Activated CD8-positive, alpha-beta T cell treated with anti-CD3 and anti-CD28 coated beads, Interleukin-2, amount 10 ng/mL, durations not matched to agents 7 days and 5 days (primary cell): ENCODE data around the gene ANKFY1. TPM values are rescaled to one million over a fixed set of nuclear protein-coding genes. Genes with fewer than 3 reads are reported as not detected.

Experiments used
- ATAC-seq: fragments of 150-1000 bp; cut with Tn5 transposase; one replicate; pipeline ENCODE4 v1.10.0; 2021; ENCODE audit warnings: moderate library complexity
- CTCF ChIA-PET: fragments of 350-600 bp; sonication (Branson Sonifier 250); formaldehyde crosslinking; loops from one replicate; lab custom pipeline; 2021; ENCODE audit warnings: antibody characterized with exemption; lab: Charles Lee
- POLR2A ChIA-PET: fragments of 350-600 bp; sonication (Branson Sonifier 250); formaldehyde crosslinking; loops from one replicate; lab custom pipeline; 2021; ENCODE audit warnings: antibody characterized with exemption; lab: Charles Lee
- DNase-seq: peaks from one replicate; pipeline ENCODE4 v3.0.0-alpha.2; 2020
- H3K27ac Mint-ChIP-seq: one replicate; pipeline ENCODE4 v1.8.0; 2021; ENCODE audit warnings: mild to moderate bottlenecking, mixed read lengths
- H3K27me3 Mint-ChIP-seq: one replicate; pipeline ENCODE4 v1.8.0; 2021; ENCODE audit warnings: low read depth, mixed read lengths
- H3K36me3 Mint-ChIP-seq: one replicate; pipeline ENCODE4 v1.8.0; 2021; ENCODE audit warnings: low read depth, mixed read lengths
- H3K4me1 Mint-ChIP-seq: one replicate; pipeline ENCODE4 v1.8.0; 2021; ENCODE audit warnings: low read depth, mixed read lengths
- H3K4me3 Mint-ChIP-seq: one replicate; pipeline ENCODE4 v1.8.0; 2021; ENCODE audit warnings: mild to moderate bottlenecking, mixed read lengths
- H3K9me3 Mint-ChIP-seq: one replicate; pipeline ENCODE4 v1.8.0; 2022; ENCODE audit warnings: mixed read lengths; ENCODE audit not compliant: insufficient read depth
- total RNA-seq, 2 experiments: library from RNA; stranded (reverse); gene quantifications; one replicate each; pipeline ENCODE4 v1.2.3, GENCODE V29; 2021

The ANKFY1 gene
- total RNA-seq, 2 experiments from 2014 or later = 78.9 to 81.9 TPM

- Mint-ChIP-seq H3K27me3 (no peaks in the 10 kb centered on the region), H3K27ac (no peak overlapping the region), H3K36me3 (peaks cover 21% of the 10 kb centered on the region), H3K9me3 (no peaks in the 10 kb centered on the region), H3K4me1 (no peaks in the 10 kb centered on the region), H3K4me3 (no peak overlapping the region)
- ChIA-PET POLR2A (no interaction called here), CTCF (interaction anchor here (0.7 kb wide), 1 partner anchor 13 kb away, joined by 3 read pairs; no protein-coding TSS in a partner anchor)
- no peak for DNase-seq
- ATAC-seq = no peak
Observed at GRCh38 chr17:4293572-4293971, 29.8 kb upstream of the ANKFY1 start.

GRCh38 chr17:4287710-4288109, 23.9 kb upstream of the ANKFY1 start:
- H3K36me3 Mint-ChIP-seq = peaks cover 19% of the 10 kb centered on the region
- no peaks in the 10 kb centered on the region for H3K4me1 Mint-ChIP-seq
- CTCF ChIA-PET = no interaction called here
- DNase-seq (no peak), ATAC-seq (no peak)
- POLR2A ChIA-PET = no interaction called here
- H3K9me3 Mint-ChIP-seq = no peaks in the 10 kb centered on the region
- no peaks in the 10 kb centered on the region for H3K27me3 Mint-ChIP-seq
- no peak overlapping the region for H3K27ac Mint-ChIP-seq
- H3K4me3 Mint-ChIP-seq = no peak overlapping the region

- peaks cover 2% of the 10 kb centered on the region for H3K4me1 Mint-ChIP-seq
- H3K27ac Mint-ChIP-seq = no peak overlapping the region
- H3K9me3 Mint-ChIP-seq = no peaks in the 10 kb centered on the region
- H3K36me3 Mint-ChIP-seq = peaks cover 38% of the 10 kb centered on the region
- no peaks in the 10 kb centered on the region for H3K27me3 Mint-ChIP-seq
- ChIA-PET POLR2A (no interaction called here), CTCF (no interaction called here)
- DNase-seq (no peak), ATAC-seq (no peak)
- no peak overlapping the region for H3K4me3 Mint-ChIP-seq
Observed at GRCh38 chr17:4276514-4276913, 12.7 kb upstream of the ANKFY1 start.

GRCh38 chr17:4272972-4273368, 9.2 kb upstream of the ANKFY1 start:
- H3K36me3 Mint-ChIP-seq = peaks cover 37% of the 10 kb centered on the region
- no peaks in the 10 kb centered on the region for H3K9me3 Mint-ChIP-seq
- no peak for DNase-seq
- ChIA-PET POLR2A (no interaction called here), CTCF (interaction anchor here (1.0 kb wide), 3 partner anchors 10 to 146 kb away, joined by 3 read pairs; partner anchors contain the start of gene ANKFY1)
- no peak overlapping the region for H3K4me3 Mint-ChIP-seq
- H3K4me1 Mint-ChIP-seq = peaks cover 2% of the 10 kb centered on the region
- no peaks in the 10 kb centered on the region for H3K27me3 Mint-ChIP-seq
- ATAC-seq = no peak
- H3K27ac Mint-ChIP-seq = no peak overlapping the region

GRCh38 chr17:4272213-4272971, 8.6 kb upstream of the ANKFY1 start:
- no peak for DNase-seq
- Mint-ChIP-seq H3K4me3 (no peak overlapping the region), H3K9me3 (no peaks in the 10 kb centered on the region), H3K27ac (no peak overlapping the region), H3K4me1 (peaks cover 2% of the 10 kb centered on the region), H3K27me3 (no peaks in the 10 kb centered on the region), H3K36me3 (peaks cover 37% of the 10 kb centered on the region)
- no peak for ATAC-seq
- POLR2A ChIA-PET = no interaction called here
- CTCF ChIA-PET = interaction anchor here (1.0 kb wide), 3 partner anchors 9 to 147 kb away, joined by 3 read pairs; partner anchors contain the start of gene ANKFY1

GRCh38 chr17:4270736-4271135, 7.0 kb upstream of the ANKFY1 start:
- ATAC-seq (no peak), DNase-seq (no peak)
- ChIA-PET CTCF (no interaction called here), POLR2A (no interaction called here)
- Mint-ChIP-seq H3K9me3 (no peaks in the 10 kb centered on the region), H3K4me1 (peaks cover 1% of the 10 kb centered on the region), H3K27me3 (no peaks in the 10 kb centered on the region), H3K36me3 (peaks cover 28% of the 10 kb centered on the region), H3K27ac (no peak overlapping the region), H3K4me3 (no peak overlapping the region)

- no peaks in the 10 kb centered on the region for H3K27me3 Mint-ChIP-seq
- DNase-seq = no peak
- CTCF ChIA-PET = no interaction called here
- H3K9me3 Mint-ChIP-seq = no peaks in the 10 kb centered on the region
- POLR2A ChIA-PET = no interaction called here
- ATAC-seq = no peak
- no peak overlapping the region for H3K27ac Mint-ChIP-seq
- peaks cover 27% of the 10 kb centered on the region for H3K36me3 Mint-ChIP-seq
- H3K4me1 Mint-ChIP-seq = peaks cover 5% of the 10 kb centered on the region
- no peak overlapping the region for H3K4me3 Mint-ChIP-seq
Observed at GRCh38 chr17:4269915-4270314, 6.1 kb upstream of the ANKFY1 start.

GRCh38 chr17:4267402-4267801, 3.6 kb upstream of the ANKFY1 start:
- ATAC-seq (no peak), DNase-seq (no peak)
- Mint-ChIP-seq H3K36me3 (peaks cover 27% of the 10 kb centered on the region), H3K27ac (no peak overlapping the region), H3K4me3 (no peak overlapping the region), H3K9me3 (no peaks in the 10 kb centered on the region), H3K27me3 (no peaks in the 10 kb centered on the region), H3K4me1 (peaks cover 22% of the 10 kb centered on the region)
- ChIA-PET CTCF (interaction anchor here (1.1 to 1.7 kb wide), 2 partner anchors 9 to 20 kb away, joined by 4 to 6 read pairs; no protein-coding TSS in a partner anchor), POLR2A (interaction anchor here (0.5 to 1.7 kb wide), 2 partner anchors 124 to 152 kb away, joined by 4 to 5 read pairs; partner anchors contain the start of gene CYB5D2)

GRCh38 chr17:4266550-4266949, 2.8 kb upstream of the ANKFY1 start:
- Mint-ChIP-seq H3K36me3 (peaks cover 28% of the 10 kb centered on the region), H3K27me3 (no peaks in the 10 kb centered on the region), H3K4me1 (peaks cover 30% of the 10 kb centered on the region), H3K9me3 (no peaks in the 10 kb centered on the region), H3K27ac (no peak overlapping the region), H3K4me3 (no peak overlapping the region)
- POLR2A ChIA-PET = interaction anchor here (1.7 kb wide), 1 partner anchor 123 kb away, joined by 4 read pairs; the partner anchor contains the start of gene CYB5D2
- ATAC-seq (no peak), DNase-seq (no peak)
- CTCF ChIA-PET = interaction anchor here (1.1 to 1.5 kb wide), 2 partner anchors 15 to 19 kb away, joined by 4 read pairs; no protein-coding TSS in a partner anchor

GRCh38 chr17:4262703-4263102, 1.1 kb downstream of the ANKFY1 start:
- CTCF ChIA-PET = interaction anchor here (1.4 to 2.3 kb wide), 3 partner anchors 10 to 13 kb away, joined by 3 to 11 read pairs (median 10); no protein-coding TSS in a partner anchor
- Mint-ChIP-seq H3K4me3 (peak overlapping the region; percentile 91), H3K27me3 (no peaks in the 10 kb centered on the region), H3K4me1 (peaks cover 42% of the 10 kb centered on the region), H3K9me3 (peaks cover 5% of the 10 kb centered on the region), H3K36me3 (peaks cover 44% of the 10 kb centered on the region), H3K27ac (peak overlapping the region; percentile 89)
- no peak for DNase-seq
- POLR2A ChIA-PET = interaction anchor here (1.6 to 1.8 kb wide), 3 partner anchors 13 to 120 kb away, joined by 3 to 13 read pairs (median 11); partner anchors contain the start of genes CYB5D2 and ZZEF1
- ATAC-seq = no peak

GRCh38 chr17:4261452-4261851, 2.3 kb downstream of the ANKFY1 start:
- no peak overlapping the region for H3K27ac Mint-ChIP-seq
- ChIA-PET CTCF (interaction anchor here (1.1 kb wide), 1 partner anchor 42 kb away, joined by 4 read pairs; no protein-coding TSS in a partner anchor), POLR2A (interaction anchor here (0.7 kb wide), 1 partner anchor 31 kb away, joined by 3 read pairs; no protein-coding TSS in a partner anchor)
- no peaks in the 10 kb centered on the region for H3K27me3 Mint-ChIP-seq
- peak overlapping the region; percentile 23 for H3K4me3 Mint-ChIP-seq
- peaks cover 52% of the 10 kb centered on the region for H3K36me3 Mint-ChIP-seq
- ATAC-seq = no peak
- peaks cover 5% of the 10 kb centered on the region for H3K9me3 Mint-ChIP-seq
- H3K4me1 Mint-ChIP-seq = peaks cover 49% of the 10 kb centered on the region
- no peak for DNase-seq

GRCh38 chr17:4258867-4259266, 4.9 kb downstream of the ANKFY1 start:
- H3K4me1 Mint-ChIP-seq = peaks cover 40% of the 10 kb centered on the region
- CTCF ChIA-PET = interaction anchor here (2.2 to 3.3 kb wide), 2 partner anchors 9 kb away, joined by 6 to 22 read pairs; no protein-coding TSS in a partner anchor
- no peak overlapping the region for H3K4me3 Mint-ChIP-seq
- peaks cover 5% of the 10 kb centered on the region for H3K9me3 Mint-ChIP-seq
- no peak overlapping the region for H3K27ac Mint-ChIP-seq
- H3K27me3 Mint-ChIP-seq = no peaks in the 10 kb centered on the region
- POLR2A ChIA-PET = no interaction called here
- ATAC-seq (no peak), DNase-seq (no peak)
- peaks cover 61% of the 10 kb centered on the region for H3K36me3 Mint-ChIP-seq
